ENCODE measurements around the gene USF1.

Gene USF1

DNA sequence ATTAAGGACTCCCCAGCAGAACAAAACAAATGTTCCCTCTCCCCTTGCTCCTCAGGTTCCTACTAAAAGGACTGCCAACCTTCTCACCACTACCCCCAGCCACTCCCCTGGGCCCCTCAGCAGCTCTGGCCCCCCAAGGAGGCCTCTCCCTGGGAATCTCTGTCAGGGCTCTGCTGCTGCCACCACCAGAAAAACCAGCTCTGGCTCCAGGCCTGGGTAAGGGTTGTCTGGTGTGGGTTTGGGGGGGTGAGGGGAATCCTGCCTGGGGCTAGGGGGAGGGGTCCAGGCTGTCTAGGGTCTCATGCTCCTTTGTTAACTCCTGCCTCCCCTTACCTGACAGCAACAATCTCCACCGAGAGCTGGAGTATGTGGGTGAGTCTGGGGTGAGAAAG is 38.8 kb upstream of the USF1 start:
- TF ChIP-seq, protein P1, sequence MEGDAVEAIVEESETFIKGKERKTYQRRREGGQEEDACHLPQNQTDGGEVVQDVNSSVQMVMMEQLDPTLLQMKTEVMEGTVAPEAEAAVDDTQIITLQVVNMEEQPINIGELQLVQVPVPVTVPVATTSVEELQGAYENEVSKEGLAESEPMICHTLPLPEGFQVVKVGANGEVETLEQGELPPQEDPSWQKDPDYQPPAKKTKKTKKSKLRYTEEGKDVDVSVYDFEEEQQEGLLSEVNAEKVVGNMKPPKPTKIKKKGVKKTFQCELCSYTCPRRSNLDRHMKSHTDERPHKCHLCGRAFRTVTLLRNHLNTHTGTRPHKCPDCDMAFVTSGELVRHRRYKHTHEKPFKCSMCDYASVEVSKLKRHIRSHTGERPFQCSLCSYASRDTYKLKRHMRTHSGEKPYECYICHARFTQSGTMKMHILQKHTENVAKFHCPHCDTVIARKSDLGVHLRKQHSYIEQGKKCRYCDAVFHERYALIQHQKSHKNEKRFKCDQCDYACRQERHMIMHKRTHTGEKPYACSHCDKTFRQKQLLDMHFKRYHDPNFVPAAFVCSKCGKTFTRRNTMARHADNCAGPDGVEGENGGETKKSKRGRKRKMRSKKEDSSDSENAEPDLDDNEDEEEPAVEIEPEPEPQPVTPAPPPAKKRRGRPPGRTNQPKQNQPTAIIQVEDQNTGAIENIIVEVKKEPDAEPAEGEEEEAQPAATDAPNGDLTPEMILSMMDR (IDR thresholded peaks at IDR 0.05; ENCODE audit: low read depth, low read length): no peak
- H3K4me3 ChIP-seq (replicated peaks in 1 of 2; ENCODE audit: low read depth in 2 of 2, low read length in 2 of 2): no peak overlapping the region
- no peak for DNase-seq (ENCODE audit: low read depth in 2 of 2)

DNA sequence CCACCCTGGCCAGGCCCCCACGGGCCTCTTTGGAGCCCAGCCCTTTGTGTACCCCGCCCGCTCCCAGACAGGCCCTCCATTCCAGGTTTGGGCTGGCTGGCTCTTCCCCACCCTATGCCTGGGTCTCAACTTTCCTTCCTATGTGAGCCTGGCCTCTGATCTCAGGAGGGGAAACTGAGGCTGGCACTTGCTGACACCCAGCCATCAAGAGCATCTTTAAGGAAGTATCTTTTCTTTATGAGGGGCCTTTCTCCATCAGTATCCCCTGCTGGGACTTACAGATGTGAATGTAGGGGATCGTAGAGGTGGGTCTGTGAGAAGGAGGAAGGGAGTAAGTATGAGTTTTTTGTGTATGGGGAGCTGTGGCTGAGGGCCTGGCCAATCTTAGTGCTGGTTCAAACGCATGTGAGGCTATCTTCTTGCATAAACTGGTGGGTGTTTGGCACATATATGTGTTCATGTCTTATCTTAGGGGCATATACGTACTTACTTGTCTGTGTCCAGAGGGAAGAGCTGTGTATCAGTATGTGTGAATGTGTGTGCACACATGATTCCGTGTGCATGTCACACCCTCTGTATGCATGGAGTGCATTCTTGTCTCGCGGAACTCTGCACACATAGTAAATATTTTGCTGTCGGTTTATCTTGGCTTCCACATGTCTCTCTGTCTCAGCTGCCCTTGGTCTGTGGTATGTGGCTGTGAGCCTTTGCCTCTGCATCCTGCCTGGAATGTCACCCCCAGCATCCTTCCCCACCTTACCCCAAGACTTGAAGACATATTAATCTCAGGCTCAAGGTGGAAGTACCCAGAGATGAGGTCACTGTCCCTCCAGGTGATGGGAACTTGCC is 38.2 kb upstream of the USF1 start:
- peak; percentile 26 to 34 for DNase-seq (ENCODE audit: low read depth in 2 of 2)
- H3K4me3 ChIP-seq (replicated peaks in 1 of 2; ENCODE audit: low read depth in 2 of 2, low read length in 2 of 2): no peak overlapping the region
- TF ChIP-seq, protein P1 (IDR thresholded peaks at IDR 0.05; ENCODE audit: low read depth, low read length): no peak

DNA sequence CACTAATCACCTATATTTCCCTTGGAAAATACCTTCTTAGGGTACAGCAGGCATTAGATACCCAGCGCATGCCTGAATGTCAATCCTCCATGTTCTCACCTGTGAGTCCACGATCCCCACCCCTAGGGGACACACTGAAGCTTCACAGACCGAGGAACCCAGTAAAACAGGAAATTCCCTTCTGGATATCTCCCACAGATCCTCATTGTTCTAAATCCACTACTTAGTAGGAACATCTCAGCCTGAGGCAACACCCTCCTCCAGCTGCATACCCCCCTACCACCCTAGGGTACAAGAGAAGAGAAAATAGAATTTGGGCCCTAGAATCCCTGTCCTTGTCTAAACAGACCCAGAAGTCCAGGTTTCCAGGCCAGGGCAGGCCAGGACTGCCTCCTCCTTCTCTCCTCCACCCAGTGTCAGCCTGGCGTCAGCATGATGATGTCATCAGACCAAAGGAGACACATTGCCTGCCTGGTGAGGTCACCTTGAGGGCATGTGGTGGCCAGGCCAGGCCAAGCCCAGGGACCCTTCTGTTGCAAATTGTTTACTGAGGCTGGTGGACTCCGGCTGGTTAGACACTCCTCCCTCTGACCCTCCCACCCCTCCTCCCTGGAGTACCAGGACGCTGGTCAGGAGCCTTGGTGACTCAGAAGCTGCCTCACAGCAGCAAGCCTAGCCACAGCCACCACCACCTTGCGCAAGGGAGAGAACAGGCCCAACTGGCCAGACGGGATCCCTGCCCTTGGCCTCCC is 37.4 kb upstream of the USF1 start:
- H3K4me3 ChIP-seq (replicated peaks in 1 of 2; ENCODE audit: low read depth in 2 of 2, low read length in 2 of 2): no peak overlapping the region
- DNase-seq (ENCODE audit: low read depth in 2 of 2): peak; percentile 86 to 96
- TF ChIP-seq, protein P1 (IDR thresholded peaks at IDR 0.05; ENCODE audit: low read depth, low read length): no peak

DNA sequence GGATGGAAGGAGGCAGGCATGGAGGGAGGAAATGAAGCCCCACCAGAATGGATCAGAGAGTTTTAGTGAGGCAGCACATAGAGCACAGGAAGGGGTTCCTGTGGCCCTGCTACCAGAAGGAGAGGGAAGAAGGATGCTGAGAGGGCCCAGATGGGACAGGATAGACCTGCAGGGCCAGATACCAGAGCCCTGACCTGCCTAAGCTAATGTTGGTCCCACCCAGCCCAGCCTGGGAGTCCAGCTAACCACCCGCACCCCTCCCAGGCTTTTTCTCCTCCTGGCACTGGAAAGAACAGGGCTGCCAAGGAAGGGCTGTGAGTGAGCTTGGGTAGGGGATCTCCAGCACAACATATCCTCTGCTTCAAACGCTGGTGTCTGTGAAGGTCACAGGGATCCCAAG is 36.7 kb upstream of the USF1 start:
- TF ChIP-seq, protein P1 (IDR thresholded peaks at IDR 0.05; ENCODE audit: low read depth, low read length): no peak
- no peak for DNase-seq (ENCODE audit: low read depth in 2 of 2)
- no peak overlapping the region for H3K4me3 ChIP-seq (replicated peaks in 1 of 2; ENCODE audit: low read depth in 2 of 2, low read length in 2 of 2)

DNA sequence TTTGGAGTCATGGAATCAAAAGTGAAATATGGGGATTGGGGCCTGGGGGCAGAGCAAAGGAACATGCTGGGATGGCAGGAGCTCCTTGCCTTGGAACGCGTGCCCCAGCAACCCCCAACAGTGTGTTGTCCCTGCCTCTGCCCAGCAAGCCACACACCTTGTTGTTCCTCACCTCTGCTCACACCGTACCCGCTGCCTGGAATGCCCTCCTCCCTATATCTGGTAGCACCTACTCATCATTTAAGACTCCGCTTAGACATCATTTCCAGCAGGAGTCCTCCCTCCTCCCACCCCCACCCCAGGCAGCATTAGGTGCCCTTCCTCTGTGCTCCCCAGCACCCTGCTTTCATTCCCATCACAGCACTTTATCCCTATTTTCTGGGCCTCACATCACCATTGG is 35.7 kb upstream of the USF1 start:
- DNase-seq (ENCODE audit: low read depth in 2 of 2): no peak
- no peak overlapping the region for H3K4me3 ChIP-seq (replicated peaks in 1 of 2; ENCODE audit: low read depth in 2 of 2, low read length in 2 of 2)
- TF ChIP-seq, protein P1 (IDR thresholded peaks at IDR 0.05; ENCODE audit: low read depth, low read length): no peak

DNA sequence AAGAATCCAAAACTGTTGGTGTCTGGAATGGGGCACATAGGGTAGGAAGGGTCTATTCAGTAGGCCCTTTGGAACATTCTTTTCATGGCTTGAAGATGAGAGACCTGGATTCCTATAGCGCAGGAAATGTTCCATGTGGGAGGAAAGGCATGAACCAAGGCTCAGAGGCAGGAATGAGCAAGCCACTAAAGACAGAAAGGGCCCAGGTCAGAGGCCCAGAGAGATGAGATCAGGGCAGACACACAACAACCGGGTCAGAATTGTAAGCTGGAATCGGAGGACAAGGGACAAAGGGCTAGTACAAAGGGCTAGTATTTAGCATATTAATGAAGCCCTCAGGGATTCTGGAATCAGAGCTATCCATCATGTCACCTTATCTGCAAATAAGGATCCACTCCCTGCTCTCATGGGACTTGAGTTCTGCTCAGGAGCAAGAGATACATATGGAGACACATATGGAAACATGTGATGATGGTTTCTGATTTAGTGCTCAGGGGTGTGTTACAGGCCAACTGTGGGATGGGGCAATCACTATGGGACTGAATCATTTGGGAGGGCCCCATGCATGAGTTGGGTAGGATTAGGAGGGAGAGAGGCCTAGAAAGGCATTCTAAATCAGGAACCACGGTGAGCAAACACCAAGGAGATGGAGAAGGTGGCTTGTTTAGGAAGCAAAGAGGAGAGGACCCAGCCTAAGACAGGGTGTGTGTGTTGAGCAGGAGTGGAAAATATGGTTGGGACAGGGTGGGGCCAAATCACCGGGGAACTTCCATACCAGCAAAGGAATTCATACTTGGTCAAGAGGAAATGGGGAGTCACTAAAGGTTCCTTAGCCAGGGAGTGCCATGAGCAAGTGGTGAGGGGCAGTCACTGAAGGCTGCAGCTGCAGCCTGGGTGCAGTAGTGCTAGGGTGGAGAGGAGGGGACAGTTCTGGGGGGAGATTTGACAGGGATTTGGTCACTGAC is 34.9 kb upstream of the USF1 start:
- peak in 1 of 2 donors; percentile 58 for DNase-seq (ENCODE audit: low read depth in 2 of 2)
- TF ChIP-seq, protein P1 (IDR thresholded peaks at IDR 0.05; ENCODE audit: low read depth, low read length): no peak
- no peak overlapping the region for H3K4me3 ChIP-seq (replicated peaks in 1 of 2; ENCODE audit: low read depth in 2 of 2, low read length in 2 of 2)

All from cardiac fibroblast (primary cell).